SH-SY5Y (cell line): ENCODE data around the gene ETFB.

Experiments used
- GATA2 ChIP-seq: IDR thresholded peaks from 2 replicates; pipeline ENCODE4 v1.6.1; 2011; ENCODE audit warnings: mild to moderate bottlenecking, low read depth, low read length
- GATA3 ChIP-seq: IDR thresholded peaks from 2 replicates; pipeline ENCODE4 v1.6.1; 2011; ENCODE audit warnings: low read depth, mild to moderate bottlenecking, low read length, moderate library complexity

DNA sequence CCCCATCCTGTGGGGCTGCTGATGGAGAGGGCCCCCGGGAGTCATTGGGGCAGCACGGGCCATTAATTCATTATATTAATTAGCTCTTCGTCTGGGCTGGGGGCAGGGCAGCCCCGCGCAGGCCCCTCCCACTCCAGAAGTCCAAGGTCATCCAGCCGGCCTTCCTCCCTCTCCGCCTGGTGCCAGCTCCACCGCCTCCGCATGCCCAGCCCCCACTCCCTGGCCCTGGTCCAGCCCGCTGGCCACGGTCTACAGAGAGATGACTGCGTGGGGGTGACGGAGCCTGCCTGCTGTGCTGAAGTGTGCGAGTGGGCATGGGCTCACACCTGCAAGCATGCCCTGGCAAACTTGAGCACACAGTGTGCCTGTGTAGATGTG lies 45.9 kb downstream of the ETFB start:
- TF ChIP-seq GATA3 (no peak), GATA2 (0 out of 2 replicates have a peak, but pooled peaks have one; percentile 3)
